BE2C (cell line): ENCODE measurements around the gene ARPC1A.

Experiments used
- DNase-seq: peaks from one replicate; pipeline ENCODE4 v3.0.0-alpha.2; 2020
- H3K27me3 ChIP-seq: fragments of 250-450 bp; sonication (Bioruptor Pico); 2 replicates; pipeline ENCODE4 v1.5.1; 2020; ENCODE audit warnings: mild to moderate bottlenecking
- H3K36me3 ChIP-seq: fragments of 250-450 bp; sonication (Bioruptor Pico); 2 replicates; pipeline ENCODE4 v1.5.1; 2020; ENCODE audit warnings: mild to moderate bottlenecking
- H3K4me1 ChIP-seq: fragments of 250-450 bp; sonication (Bioruptor Pico); 2 replicates; pipeline ENCODE4 v1.5.1; 2020
- H3K4me3 ChIP-seq: 2 replicates; pipeline ENCODE4 v1.5.1; 2011; ENCODE audit warnings: low read depth, low read length
- H3K9me3 ChIP-seq: fragments of 250-450 bp; sonication (Bioruptor Pico); 2 replicates; pipeline ENCODE4 v1.5.1; 2020
- CTCF ChIP-seq: IDR thresholded peaks from 2 replicates; pipeline ENCODE4 v1.5.1; 2012; ENCODE audit warnings: mild to moderate bottlenecking, low read depth, low read length

The ARPC1A gene

GRCh38 chr7:99305473-99306260 lies 20.0 kb upstream of the ARPC1A start:
- no peaks in the 10 kb centered on the region for H3K36me3 ChIP-seq
- H3K4me1 ChIP-seq, result no peaks in the 10 kb centered on the region
- peaks cover 4% of the 10 kb centered on the region; the same call in 1 of the 2 replicates for H3K27me3 ChIP-seq
- DNase-seq, result no peak
- TF ChIP-seq CTCF, result no peak
- no peaks in the 10 kb centered on the region for H3K9me3 ChIP-seq
- H3K4me3 ChIP-seq, result no peak overlapping the region

GRCh38 chr7:99308461-99309074 lies 17.1 kb upstream of the ARPC1A start:
- TF ChIP-seq CTCF, result no peak
- H3K36me3 ChIP-seq, result no peaks in the 10 kb centered on the region
- H3K9me3 ChIP-seq, result no peaks in the 10 kb centered on the region
- H3K4me3 ChIP-seq, result no peak overlapping the region
- H3K27me3 ChIP-seq, result peaks cover 14% of the 10 kb centered on the region
- H3K4me1 ChIP-seq, result no peaks in the 10 kb centered on the region; the same call in 1 of the 2 replicates
- no peak for DNase-seq

GRCh38 chr7:99309111-99309510 lies 16.6 kb upstream of the ARPC1A start:
- no peaks in the 10 kb centered on the region for H3K9me3 ChIP-seq
- no peaks in the 10 kb centered on the region for H3K36me3 ChIP-seq
- H3K27me3 ChIP-seq, result peaks cover 14% of the 10 kb centered on the region
- H3K4me1 ChIP-seq, result no peaks in the 10 kb centered on the region; the same call in 1 of the 2 replicates
- no peak overlapping the region for H3K4me3 ChIP-seq
- DNase-seq, result no peak
- no peak for TF ChIP-seq CTCF

GRCh38 chr7:99310004-99310403 lies 15.7 kb upstream of the ARPC1A start:
- no peak for DNase-seq
- no peak overlapping the region for H3K4me3 ChIP-seq
- H3K27me3 ChIP-seq, result peaks cover 14% of the 10 kb centered on the region
- no peaks in the 10 kb centered on the region; the same call in 1 of the 2 replicates for H3K4me1 ChIP-seq
- TF ChIP-seq CTCF, result no peak
- H3K9me3 ChIP-seq, result no peaks in the 10 kb centered on the region
- H3K36me3 ChIP-seq, result no peaks in the 10 kb centered on the region

GRCh38 chr7:99311702-99312101 lies 14.0 kb upstream of the ARPC1A start:
- H3K4me3 ChIP-seq, result no peak overlapping the region
- TF ChIP-seq CTCF, result no peak
- no peaks in the 10 kb centered on the region for H3K36me3 ChIP-seq
- H3K27me3 ChIP-seq, result peaks cover 14% of the 10 kb centered on the region
- H3K9me3 ChIP-seq, result no peaks in the 10 kb centered on the region
- no peak for DNase-seq
- H3K4me1 ChIP-seq, result no peaks in the 10 kb centered on the region; the same call in 1 of the 2 replicates
